Sigmoid colon (tissue), 7 donors: ENCODE data around the gene GPS2. TPM values are rescaled to one million over a fixed set of nuclear protein-coding genes. Genes with fewer than 3 reads are reported as not detected.

Experiments used
- DNase-seq: peaks from one replicate; pipeline ENCODE4 v3.0.0-alpha.2; 2019
- H3K27ac ChIP-seq, 4 donors: fragments of 200-600 bp; sonication (generic); one replicate each; pipeline ENCODE4 v1.5.1; 2016 to 2019; ENCODE audit warnings: mild to moderate bottlenecking in 1 of 4
- H3K27me3 ChIP-seq, 3 donors: fragments of 200-600 bp; sonication (generic); one replicate each; pipeline ENCODE4 v1.5.1; 2019; ENCODE audit warnings: mild to moderate bottlenecking in 1 of 3
- H3K36me3 ChIP-seq, 4 donors: fragments of 200-600 bp; sonication (generic); one replicate each; pipeline ENCODE4 v1.5.1; 2016 to 2019
- H3K4me1 ChIP-seq, 4 donors: fragments of 200-600 bp; sonication (generic); one replicate each; pipeline ENCODE4 v1.5.1; 2017 to 2019
- H3K4me3 ChIP-seq, 4 donors: fragments of 200-600 bp; sonication (generic); one replicate each; pipeline ENCODE4 v1.5.1; 2017 to 2019; ENCODE audit warnings: mild to moderate bottlenecking in 2 of 4, moderate library complexity in 1 of 4
- H3K9me3 ChIP-seq, 4 donors: fragments of 200-600 bp in 3 of 4; sonication (generic) in 3 of 4; one replicate each; pipeline versions ENCODE4 v1.5.1 to v1.6.1; 2013 to 2019
- CTCF ChIP-seq, 4 experiments: fragments of 450-650 bp in 3 of 4; fragments of 200-600 bp in 1 of 4; IDR thresholded peaks; one replicate each; pipeline ENCODE4 v1.5.1; 2016 to 2019; ENCODE audit warnings: antibody characterized with exemption in 4 of 4, mild to moderate bottlenecking in 3 of 4, moderate library complexity in 2 of 4
- EP300 ChIP-seq, 4 donors: sonication (generic); formaldehyde crosslinking; IDR thresholded peaks; one replicate each; pipeline ENCODE4 v1.6.1; 2017; ENCODE audit warnings: antibody characterized with exemption in 4 of 4
- POLR2A ChIP-seq, 2 donors: fragments of 450-650 bp; IDR thresholded peaks; one replicate each; pipeline ENCODE4 v1.6.1; 2016; ENCODE audit warnings: antibody characterized with exemption in 2 of 2, mild to moderate bottlenecking in 2 of 2, moderate library complexity in 2 of 2
- POLR2AphosphoS5 ChIP-seq, 4 donors: sonication (generic); formaldehyde crosslinking; IDR thresholded peaks; one replicate each; pipeline ENCODE4 v1.6.1; 2017; ENCODE audit warnings: antibody characterized with exemption in 4 of 4
- WGBS, 2 donors: extraction: QIAGEN DNeasy Blood & Tissue Kit; methylation state at CpG; one replicate each; pipeline ENCODE4 v1.1.7; 2013; 5-methylcytosine and 5-hydroxymethylcytosine counted together
- intact Hi-C: fragments of 100-400 bp; cut with DNase I; formaldehyde crosslinking; loops from one replicate; pipeline ENCODE4 v1.15.1; 2023
- polyA plus RNA-seq, 3 donors: library from polyadenylated mRNA; stranded (reverse); fragments of 200-250 nt; gene quantifications; one replicate each; pipeline ENCODE4 v1.2.3, GENCODE V29; 2013
- total RNA-seq, 4 donors: library from RNA; depleted of rRNA; stranded (reverse); fragments of >200 nt; gene quantifications; one replicate each; pipeline ENCODE4 v1.1.0, GENCODE V29; 2016
- donor health status: healthy with polysubstance abuse.
- donor health status: Bipolar disorder and iron deficiency.
- donor health status: healthy.

The GPS2 gene
- total and polyA plus RNA-seq, 7 donors = 67.9 to 114 (median 84.2) TPM

DNA sequence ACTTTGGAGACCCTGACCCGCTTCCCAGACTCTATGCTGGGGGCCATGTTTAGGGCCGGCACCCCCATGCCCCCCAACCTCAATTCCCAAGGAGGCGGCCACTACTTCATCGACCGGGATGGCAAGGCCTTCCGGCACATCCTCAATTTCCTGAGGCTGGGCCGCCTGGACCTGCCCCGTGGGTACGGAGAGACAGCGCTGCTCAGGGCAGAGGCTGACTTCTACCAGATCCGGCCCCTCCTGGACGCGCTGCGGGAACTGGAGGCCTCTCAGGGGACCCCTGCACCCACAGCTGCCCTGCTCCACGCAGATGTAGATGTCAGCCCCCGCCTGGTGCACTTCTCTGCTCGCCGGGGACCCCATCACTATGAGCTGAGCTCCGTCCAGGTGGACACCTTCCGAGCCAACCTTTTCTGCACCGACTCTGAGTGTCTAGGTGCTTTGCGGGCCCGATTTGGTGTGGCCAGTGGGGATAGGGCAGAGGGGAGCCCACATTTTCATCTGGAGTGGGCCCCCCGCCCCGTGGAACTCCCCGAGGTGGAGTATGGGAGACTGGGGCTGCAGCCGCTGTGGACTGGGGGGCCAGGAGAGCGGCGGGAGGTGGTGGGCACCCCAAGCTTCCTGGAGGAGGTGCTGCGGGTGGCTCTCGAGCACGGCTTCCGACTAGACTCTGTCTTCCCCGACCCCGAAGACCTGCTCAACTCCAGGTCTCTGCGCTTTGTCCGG is 37.9 kb upstream of the GPS2 start:
- no peaks in the 10 kb centered on the region for H3K36me3 ChIP-seq
- intact Hi-C loops = loop anchor here (2.0 kb wide), 2 partner anchors 72 to 236 kb away; partner anchors contain the start of gene SLC2A4
- DNase-seq = no peak
- H3K27me3 ChIP-seq = no peaks in the 10 kb centered on the region
- TF ChIP-seq POLR2AphosphoS5 (IDR thresholded peaks at IDR 0.05) = no peak
- TF ChIP-seq EP300 (IDR thresholded peaks at IDR 0.05) = no peak
- no peak for TF ChIP-seq POLR2A (IDR thresholded peaks at IDR 0.05)
- TF ChIP-seq CTCF (IDR thresholded peaks at IDR 0.05) = no peak
- H3K4me3 ChIP-seq = peak overlapping the region in 3 of 4 donors; percentile 71 to 91 (median 90)
- peak overlapping the region; percentile 93 to 100 (median 98) for H3K27ac ChIP-seq
- WGBS, 2 donors = 89 to 92% methylated on average over 37 of the region's 37 CpGs
- no peaks in the 10 kb centered on the region for H3K9me3 ChIP-seq
- H3K4me1 ChIP-seq = peaks cover 0 to 66% (median 50%) of the 10 kb centered on the region in 4 donors

- no peak for DNase-seq
- peak overlapping the region; percentile 93 to 100 (median 98) for H3K27ac ChIP-seq
- H3K27me3 ChIP-seq = no peaks in the 10 kb centered on the region
- no peaks in the 10 kb centered on the region for H3K36me3 ChIP-seq
- TF ChIP-seq POLR2AphosphoS5 (IDR thresholded peaks at IDR 0.05) (no peak), CTCF (IDR thresholded peaks at IDR 0.05) (peak; percentile 48 to 80 (median 70)), POLR2A (IDR thresholded peaks at IDR 0.05) (no peak)
- intact Hi-C loops = loop anchor here (2.0 kb wide), 2 partner anchors 72 to 236 kb away; partner anchors contain the start of gene SLC2A4
- peak overlapping the region; percentile 71 to 91 (median 86) for H3K4me3 ChIP-seq
- no peaks in the 10 kb centered on the region for H3K9me3 ChIP-seq
- H3K4me1 ChIP-seq = peaks cover 0 to 66% (median 50%) of the 10 kb centered on the region in 4 donors
- 19 to 32% methylated on average over 10 of the region's 10 CpGs for WGBS, 2 donors
Measured at GRCh38 chr17:7352503-7352889, 37.3 kb upstream of the GPS2 start.

GRCh38 chr17:7351665-7352502 is 36.7 kb upstream of the GPS2 start, which contains the start of gene KCTD11:
KCTD11 (plus strand) TSS chr17:7352162.
- Histone ChIP-seq H3K9me3 (no peaks in the 10 kb centered on the region), H3K27ac (peak within 1 kb of the TSS; percentile 93 to 100 (median 98)), H3K4me3 (peak within 1 kb of the TSS; percentile 71 to 91 (median 86)), H3K36me3 (no peaks in the 10 kb centered on the region), H3K27me3 (no peaks in the 10 kb centered on the region), H3K4me1 (peaks cover 0 to 66% (median 50%) of the 10 kb centered on the region in 4 donors)
- intact Hi-C loops = loop anchor here (1.0 to 2.0 kb wide), 3 partner anchors 71 to 237 kb away; partner anchors contain the start of genes POLR2A and SLC2A4
- 1 to 2% methylated on average over 91 of the region's 91 CpGs for WGBS, 2 donors
- TF ChIP-seq POLR2A (IDR thresholded peaks at IDR 0.05) (peak; percentile 36 to 53), POLR2AphosphoS5 (IDR thresholded peaks at IDR 0.05) (peak in 3 of 4 donors; percentile 70 to 73 (median 72)), EP300 (IDR thresholded peaks at IDR 0.05) (peak in 1 of 4 donors; percentile 23), CTCF (IDR thresholded peaks at IDR 0.05) (no peak)
- peak; percentile 95 for DNase-seq

- intact Hi-C loops = no loop called here
- Histone ChIP-seq H3K9me3 (no peaks in the 10 kb centered on the region), H3K4me1 (peaks cover 0 to 40% (median 26%) of the 10 kb centered on the region in 4 donors), H3K27me3 (peaks cover 0 to 3% (median 0%) of the 10 kb centered on the region in 3 donors), H3K27ac (peak overlapping the region in 3 of 4 donors; percentile 93 to 100 (median 99)), H3K4me3 (no peak overlapping the region), H3K36me3 (no peaks in the 10 kb centered on the region)
- TF ChIP-seq CTCF (IDR thresholded peaks at IDR 0.05) (no peak), POLR2AphosphoS5 (IDR thresholded peaks at IDR 0.05) (no peak), EP300 (IDR thresholded peaks at IDR 0.05) (no peak), POLR2A (IDR thresholded peaks at IDR 0.05) (no peak)
- WGBS, 2 donors = 74 to 80% methylated on average over 19 of the region's 19 CpGs
- DNase-seq = no peak
Measured at GRCh38 chr17:7348478-7349242, 33.5 kb upstream of the GPS2 start.
